ENCODE data around the gene ABCC4. TPM values are rescaled to one million over a fixed set of nuclear protein-coding genes. Genes with fewer than 3 reads are reported as not detected.
A peak's percentile ranks its signal among the peaks of the same experiment; 100 is the strongest.
"Not testable (repeated sequence)": the region's sequence is repeated elsewhere in the genome, so short reads cannot be mapped to it uniquely, and the experiment has no call there.

The ABCC4 gene
- total RNA-seq, 1 donor, result 11.8 TPM

GRCh38 chr13:95315752-95316151 lies 14.5 kb upstream of the ABCC4 start:
- H3K9me3 ChIP-seq (ENCODE audit: low read depth, low read length), result no peaks in the 10 kb centered on the region
- H3K4me3 ChIP-seq (ENCODE audit: low read length), result no peak overlapping the region
- H3K4me1 ChIP-seq (ENCODE audit: insufficient read depth, low read length), result no peaks in the 10 kb centered on the region
- H3K27me3 ChIP-seq (ENCODE audit: insufficient read depth, low read length), result peaks cover 2% of the 10 kb centered on the region

- no peaks in the 10 kb centered on the region for H3K4me1 ChIP-seq (ENCODE audit: insufficient read depth, low read length)
- no peak overlapping the region for H3K4me3 ChIP-seq (ENCODE audit: low read length)
- no peaks in the 10 kb centered on the region for H3K9me3 ChIP-seq (ENCODE audit: low read depth, low read length)
- H3K27me3 ChIP-seq (ENCODE audit: insufficient read depth, low read length), result peaks cover 8% of the 10 kb centered on the region
Observed at GRCh38 chr13:95307507-95307906, 6.3 kb upstream of the ABCC4 start.

DNA sequence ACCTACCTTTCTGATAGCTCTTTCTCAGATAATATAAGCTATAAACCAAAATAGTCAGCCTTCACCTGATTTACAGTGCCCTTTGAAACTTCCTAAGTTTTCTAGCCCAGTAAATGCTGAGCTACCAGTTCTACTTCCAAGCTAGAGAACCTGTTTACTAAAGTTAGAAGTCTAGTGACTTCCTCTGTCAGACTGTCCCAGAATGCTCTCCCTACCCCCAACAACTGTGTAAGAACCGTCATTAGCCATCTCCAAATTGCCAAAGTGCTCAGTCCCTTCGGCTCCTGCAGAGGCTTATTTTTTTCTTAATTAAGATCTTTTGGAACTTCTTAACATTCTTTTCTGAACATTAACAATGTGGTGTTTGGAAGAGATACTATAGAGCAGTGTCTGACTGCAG lies 3.2 kb upstream of the ABCC4 start:
- peaks cover 11% of the 10 kb centered on the region for H3K27me3 ChIP-seq (ENCODE audit: insufficient read depth, low read length)
- peaks cover 15% of the 10 kb centered on the region for H3K4me1 ChIP-seq (ENCODE audit: insufficient read depth, low read length)
- no peaks in the 10 kb centered on the region for H3K9me3 ChIP-seq (ENCODE audit: low read depth, low read length)
- H3K4me3 ChIP-seq (ENCODE audit: low read length), result no peak overlapping the region

DNA sequence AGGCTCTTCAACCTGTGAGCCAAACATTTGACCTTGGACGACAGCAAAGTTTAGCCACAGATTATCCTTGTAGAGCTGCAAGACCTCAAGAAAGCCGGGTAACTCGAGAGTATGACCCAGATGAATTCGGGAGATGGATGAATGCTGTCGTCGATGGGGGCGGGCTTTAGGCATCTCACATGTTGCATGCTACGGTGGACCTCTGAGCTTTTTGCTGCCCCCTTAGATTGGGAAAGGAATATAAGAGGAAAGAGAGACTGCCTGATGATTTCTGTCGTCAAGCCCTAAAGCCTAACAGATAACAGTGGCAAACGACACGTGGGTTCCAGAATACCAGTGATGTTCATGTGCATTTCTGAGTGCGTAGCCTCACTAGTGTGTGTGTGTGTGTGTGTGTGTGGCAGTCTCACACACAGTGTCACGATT lies 730 bp upstream of the ABCC4 start:
- no peaks in the 10 kb centered on the region for H3K9me3 ChIP-seq (ENCODE audit: low read depth, low read length)

DNA sequence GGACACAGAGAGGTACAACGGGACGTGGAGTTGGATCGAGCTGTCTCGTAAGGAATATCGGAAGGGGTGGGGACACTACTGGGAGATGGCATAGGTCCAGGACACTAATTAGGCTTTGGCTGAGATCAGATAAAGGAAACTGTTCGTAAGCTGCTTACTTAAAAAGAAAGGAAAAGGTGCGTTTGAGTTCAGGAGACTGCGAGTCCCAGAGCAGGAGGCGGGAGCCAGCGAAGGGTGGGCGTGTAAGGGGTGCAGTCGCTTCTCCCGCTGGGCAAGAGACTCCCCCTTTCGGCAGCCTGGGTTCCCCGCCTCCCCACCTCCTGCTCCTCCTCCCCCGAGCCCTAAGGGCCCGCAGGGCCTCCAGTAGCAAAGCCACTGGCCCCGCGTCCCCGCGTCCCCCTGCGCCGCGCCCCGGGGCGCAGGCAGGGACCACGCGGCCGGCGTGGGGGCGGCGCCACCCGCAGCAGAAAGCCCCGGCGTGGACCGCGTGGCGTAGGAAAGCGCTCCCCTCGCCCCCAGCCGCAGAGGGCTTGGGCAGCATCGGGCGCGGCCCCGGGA lies 547 bp downstream of the ABCC4 start:
- Histone ChIP-seq H3K4me1 (ENCODE audit: insufficient read depth, low read length) (peaks cover 15% of the 10 kb centered on the region), H3K27me3 (ENCODE audit: insufficient read depth, low read length) (peaks cover 11% of the 10 kb centered on the region), H3K9me3 (ENCODE audit: low read depth, low read length) (no peaks in the 10 kb centered on the region), H3K4me3 (ENCODE audit: low read length) (peak overlapping the region; percentile 52)

More for the DNA sequence above, 730 bp upstream of the ABCC4 start:
- Histone ChIP-seq H3K27me3 (ENCODE audit: insufficient read depth, low read length) (peaks cover 11% of the 10 kb centered on the region), H3K4me3 (ENCODE audit: low read length) (peak overlapping the region; percentile 52), H3K4me1 (ENCODE audit: insufficient read depth, low read length) (peaks cover 15% of the 10 kb centered on the region)

GRCh38 chr13:95298971-95299621 lies 2.2 kb downstream of the ABCC4 start:
- Histone ChIP-seq H3K4me3 (ENCODE audit: low read length) (no peak overlapping the region), H3K27me3 (ENCODE audit: insufficient read depth, low read length) (peaks cover 11% of the 10 kb centered on the region), H3K4me1 (ENCODE audit: insufficient read depth, low read length) (peaks cover 15% of the 10 kb centered on the region)

GRCh38 chr13:95298169-95298965 lies 2.9 kb downstream of the ABCC4 start:
- Histone ChIP-seq H3K4me3 (ENCODE audit: low read length) (no peak overlapping the region), H3K4me1 (ENCODE audit: insufficient read depth, low read length) (peaks cover 15% of the 10 kb centered on the region), H3K27me3 (ENCODE audit: insufficient read depth, low read length) (peaks cover 11% of the 10 kb centered on the region), H3K9me3 (ENCODE audit: low read depth, low read length) (no peaks in the 10 kb centered on the region)

More at GRCh38 chr13:95298971-95299621, 2.2 kb downstream of the ABCC4 start:
- no peaks in the 10 kb centered on the region for H3K9me3 ChIP-seq (ENCODE audit: low read depth, low read length)

DNA sequence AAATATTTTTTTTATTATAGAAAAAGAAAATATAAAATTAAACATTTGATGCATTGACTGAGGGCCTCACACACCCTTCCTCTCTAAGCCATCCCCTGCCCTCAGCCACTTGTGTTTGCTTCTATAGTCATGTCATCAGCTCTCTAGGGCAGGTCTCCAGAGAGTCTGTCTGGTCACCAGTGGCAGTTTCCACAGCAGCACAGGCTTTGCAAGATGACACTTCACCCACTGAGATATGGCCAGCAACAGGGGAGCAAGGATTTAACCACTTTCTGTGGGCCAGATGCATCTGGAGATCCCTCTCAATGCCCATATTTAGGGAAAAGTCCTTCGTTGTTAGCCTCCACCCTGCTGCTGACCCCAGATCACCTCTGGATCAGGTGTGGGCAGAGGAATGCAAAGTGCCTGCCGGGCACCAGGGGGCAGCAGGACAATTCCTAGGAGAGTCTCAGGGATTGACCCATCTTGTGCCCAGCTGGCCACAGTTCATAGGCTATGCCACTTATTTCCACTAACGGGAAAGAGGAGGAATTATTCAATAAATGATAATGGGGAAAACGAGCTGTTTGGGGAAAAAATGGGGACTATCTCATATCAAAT lies 4.8 kb downstream of the ABCC4 start:
- Histone ChIP-seq H3K4me3 (ENCODE audit: low read length) (no peak overlapping the region), H3K4me1 (ENCODE audit: insufficient read depth, low read length) (peaks cover 7% of the 10 kb centered on the region), H3K27me3 (ENCODE audit: insufficient read depth, low read length) (no peaks in the 10 kb centered on the region), H3K9me3 (ENCODE audit: low read depth, low read length) (no peaks in the 10 kb centered on the region)

DNA sequence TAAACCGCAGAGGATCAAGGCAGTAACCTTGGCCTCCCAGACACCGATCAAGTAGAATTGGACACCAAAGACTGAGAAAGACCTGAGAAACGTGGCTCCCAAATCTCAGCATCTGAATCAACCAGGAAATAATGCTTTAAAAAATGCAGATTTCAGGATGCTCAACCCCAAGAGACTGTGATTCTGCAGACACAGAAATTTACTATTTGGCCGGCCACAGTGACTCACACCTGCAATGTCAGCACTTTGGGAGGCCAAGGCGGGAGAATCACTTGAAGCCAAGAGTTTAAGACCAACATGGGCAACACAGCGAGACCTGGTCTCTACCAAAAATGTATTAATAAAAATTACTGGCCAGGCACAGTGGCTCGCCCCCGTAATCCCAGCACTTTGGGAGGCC lies 6.2 kb downstream of the ABCC4 start:
- H3K9me3 ChIP-seq (ENCODE audit: low read depth, low read length), result no peaks in the 10 kb centered on the region
- H3K4me1 ChIP-seq (ENCODE audit: insufficient read depth, low read length), result peaks cover under 1% of the 10 kb centered on the region
- H3K27me3 ChIP-seq (ENCODE audit: insufficient read depth, low read length), result no peaks in the 10 kb centered on the region
- H3K4me3 ChIP-seq (ENCODE audit: low read length), result no peak overlapping the region

- Histone ChIP-seq H3K9me3 (ENCODE audit: low read depth, low read length) (no peaks in the 10 kb centered on the region), H3K4me1 (ENCODE audit: insufficient read depth, low read length) (peaks cover 7% of the 10 kb centered on the region), H3K4me3 (ENCODE audit: low read length) (no peak overlapping the region), H3K27me3 (ENCODE audit: insufficient read depth, low read length) (no peaks in the 10 kb centered on the region)
Observed at GRCh38 chr13:95292622-95293021, 8.6 kb downstream of the ABCC4 start.

DNA sequence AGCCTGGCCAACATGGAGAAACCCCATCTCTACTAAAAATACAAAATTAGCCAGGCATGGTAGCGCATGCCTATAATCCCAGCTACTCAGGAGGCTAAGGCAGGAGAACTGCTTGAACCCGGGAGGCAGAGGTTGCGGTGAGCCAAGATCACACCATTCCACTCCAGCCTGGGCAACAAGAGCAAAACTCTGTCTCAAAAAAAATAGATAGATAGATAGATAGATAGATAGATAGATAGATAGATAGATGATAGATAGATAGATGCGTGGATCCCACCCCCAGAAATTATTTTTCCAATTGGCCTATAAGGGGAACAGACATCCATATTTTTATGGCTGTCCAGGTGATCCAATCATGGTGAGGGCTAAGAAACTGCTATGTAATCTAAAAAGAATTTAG lies 11.3 kb downstream of the ABCC4 start:
- H3K27me3 ChIP-seq (ENCODE audit: insufficient read depth, low read length); H3K9me3 ChIP-seq (ENCODE audit: low read depth, low read length); H3K4me3 ChIP-seq (ENCODE audit: low read length): not testable (repeated sequence)
- H3K4me1 ChIP-seq (ENCODE audit: insufficient read depth, low read length), result peaks cover 22% of the 10 kb centered on the region

DNA sequence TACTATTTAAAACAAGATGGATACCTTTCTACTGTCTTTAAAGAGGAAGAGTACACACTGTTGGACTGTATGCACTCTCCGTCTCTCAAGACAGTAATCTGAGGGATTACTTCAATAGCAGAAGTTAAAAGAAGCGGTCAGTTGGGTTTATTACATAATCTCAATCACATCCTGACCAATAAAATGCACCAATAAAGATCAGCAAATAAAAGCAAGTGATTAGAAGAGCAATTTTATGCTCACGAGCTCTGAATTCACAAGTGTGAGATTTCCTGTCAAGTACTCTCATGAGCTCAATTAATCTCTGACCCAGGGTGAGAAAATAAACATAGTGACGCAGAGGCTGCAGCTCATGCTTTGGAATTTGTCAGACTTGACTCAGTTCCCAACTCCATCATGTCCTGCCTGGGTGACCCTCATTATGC lies 12.2 kb downstream of the ABCC4 start:
- H3K4me3 ChIP-seq (ENCODE audit: low read length), result no peak overlapping the region
- H3K9me3 ChIP-seq (ENCODE audit: low read depth, low read length), result no peaks in the 10 kb centered on the region
- peaks cover 22% of the 10 kb centered on the region for H3K4me1 ChIP-seq (ENCODE audit: insufficient read depth, low read length)
- H3K27me3 ChIP-seq (ENCODE audit: insufficient read depth, low read length), result no peaks in the 10 kb centered on the region

DNA sequence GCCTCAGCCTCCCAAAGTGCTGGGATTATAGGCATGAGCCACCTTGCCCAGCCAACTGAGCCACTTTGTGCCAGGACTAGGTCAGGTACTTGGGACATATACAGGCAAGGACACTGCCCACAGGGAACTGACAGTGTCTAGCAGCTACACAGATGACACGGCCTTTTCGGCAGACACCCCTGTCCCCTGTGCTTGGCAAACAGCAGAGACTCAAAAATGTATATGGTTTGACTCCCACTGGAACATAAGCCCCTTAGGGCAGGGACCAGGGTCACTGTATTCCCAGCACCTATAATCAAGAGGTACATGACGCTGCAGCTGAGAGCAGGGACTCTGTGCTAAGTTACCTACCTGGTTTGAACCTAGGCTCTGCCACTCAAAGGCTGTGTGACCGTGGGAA lies 16.8 kb downstream of the ABCC4 start:
- Histone ChIP-seq H3K4me1 (ENCODE audit: insufficient read depth, low read length) (peaks cover 22% of the 10 kb centered on the region), H3K4me3 (ENCODE audit: low read length) (no peak overlapping the region), H3K27me3 (ENCODE audit: insufficient read depth, low read length) (no peaks in the 10 kb centered on the region), H3K9me3 (ENCODE audit: low read depth, low read length) (no peaks in the 10 kb centered on the region)

DNA sequence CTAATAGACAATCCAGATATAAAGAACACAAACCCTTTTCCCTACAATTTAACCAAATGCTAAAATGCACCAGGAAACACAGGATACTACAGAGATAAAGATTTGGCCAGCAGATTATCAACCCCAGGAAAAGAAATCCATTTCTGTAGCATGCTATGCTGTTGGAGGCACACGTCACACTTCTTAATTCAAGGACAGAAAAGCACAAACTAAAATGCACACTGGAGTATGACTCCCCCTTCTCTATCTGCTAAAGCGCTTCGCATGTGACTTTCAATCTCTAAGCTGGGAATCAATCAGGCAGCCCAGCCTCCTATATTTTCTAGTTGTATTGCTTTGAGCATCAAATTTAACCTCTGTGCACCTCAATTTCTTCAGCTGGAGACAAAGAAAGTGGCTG lies 22.2 kb downstream of the ABCC4 start:
- no peaks in the 10 kb centered on the region for H3K27me3 ChIP-seq (ENCODE audit: insufficient read depth, low read length)
- no peak overlapping the region for H3K4me3 ChIP-seq (ENCODE audit: low read length)
- no peaks in the 10 kb centered on the region for H3K4me1 ChIP-seq (ENCODE audit: insufficient read depth, low read length)
- no peaks in the 10 kb centered on the region for H3K9me3 ChIP-seq (ENCODE audit: low read depth, low read length)

- Histone ChIP-seq H3K4me1 (ENCODE audit: insufficient read depth, low read length) (no peaks in the 10 kb centered on the region), H3K4me3 (ENCODE audit: low read length) (no peak overlapping the region), H3K9me3 (ENCODE audit: low read depth, low read length) (no peaks in the 10 kb centered on the region), H3K27me3 (ENCODE audit: insufficient read depth, low read length) (no peaks in the 10 kb centered on the region)
Observed at GRCh38 chr13:95276037-95276505, 25.2 kb downstream of the ABCC4 start.
